IPS-NIHi7 (cell line): ENCODE measurements around the gene SND1.

ENCODE experiments used
- DNase-seq: peaks from one replicate; pipeline ENCODE4 v3.0.0; 2012; ENCODE audit warnings: mixed read lengths; ENCODE audit errors: extremely low spot score

Gene SND1

GRCh38 chr7:127730658-127731276 is 78.8 kb downstream of the SND1 start:
- no peak for DNase-seq

- no peak for DNase-seq
Observed at GRCh38 chr7:127731431-127732080, 79.6 kb downstream of the SND1 start.

GRCh38 chr7:127732306-127732705 is 80.3 kb downstream of the SND1 start:
- no peak for DNase-seq

- no peak for DNase-seq
Observed at GRCh38 chr7:127733986-127734385, 82.0 kb downstream of the SND1 start.

- no peak for DNase-seq
Observed at GRCh38 chr7:127736511-127736910, 84.5 kb downstream of the SND1 start.

GRCh38 chr7:127738859-127739258 is 86.9 kb downstream of the SND1 start:
- no peak for DNase-seq

DNA sequence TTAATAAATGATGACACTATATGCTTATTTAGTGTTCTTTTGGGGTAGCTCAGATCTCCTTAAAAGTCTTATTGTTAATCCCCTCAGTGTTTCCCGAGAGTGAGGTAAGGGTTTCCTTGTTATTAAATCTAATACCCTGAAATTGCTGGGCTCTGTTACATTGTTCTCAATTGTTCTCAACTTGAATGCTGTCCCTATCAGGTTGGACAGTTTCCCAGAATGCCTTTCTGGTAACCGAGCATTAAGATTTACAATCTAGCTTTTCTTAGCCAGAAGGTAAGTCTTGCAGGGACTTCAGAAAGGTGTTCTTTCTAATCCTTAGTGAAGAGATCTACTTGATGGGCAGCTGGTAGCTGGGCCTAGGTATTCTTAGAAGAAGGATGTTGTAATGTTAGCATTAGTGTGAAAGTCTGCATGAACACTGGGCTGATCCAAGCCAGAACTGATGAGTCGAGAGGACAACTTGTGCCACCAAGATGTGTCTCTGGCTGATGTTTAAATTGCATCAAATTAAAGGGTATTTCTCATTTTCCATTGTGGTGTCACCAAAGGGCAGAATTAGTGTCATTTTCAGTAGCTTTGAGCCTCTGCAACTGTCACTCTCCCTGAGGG is 89.9 kb downstream of the SND1 start:
- DNase-seq = no peak

DNA sequence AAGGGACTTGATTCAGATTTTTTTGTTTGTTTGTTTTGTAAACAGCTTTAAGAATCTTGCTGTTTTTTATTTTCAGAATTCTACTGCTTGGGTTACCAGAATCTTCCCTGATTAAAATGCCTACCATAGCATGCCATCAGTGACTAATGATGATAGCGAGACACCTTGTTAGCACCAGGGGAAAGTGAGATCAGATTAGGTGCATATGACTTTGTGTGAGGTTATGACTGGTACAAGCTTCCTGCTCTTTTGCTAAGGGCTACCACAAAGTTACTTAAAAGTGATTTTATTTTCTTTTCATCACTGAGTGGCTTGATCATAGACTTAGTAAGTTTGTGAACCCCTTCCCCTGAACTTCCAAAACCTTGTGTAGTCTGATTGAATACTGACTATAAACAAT is 93.5 kb downstream of the SND1 start:
- DNase-seq = no peak

DNA sequence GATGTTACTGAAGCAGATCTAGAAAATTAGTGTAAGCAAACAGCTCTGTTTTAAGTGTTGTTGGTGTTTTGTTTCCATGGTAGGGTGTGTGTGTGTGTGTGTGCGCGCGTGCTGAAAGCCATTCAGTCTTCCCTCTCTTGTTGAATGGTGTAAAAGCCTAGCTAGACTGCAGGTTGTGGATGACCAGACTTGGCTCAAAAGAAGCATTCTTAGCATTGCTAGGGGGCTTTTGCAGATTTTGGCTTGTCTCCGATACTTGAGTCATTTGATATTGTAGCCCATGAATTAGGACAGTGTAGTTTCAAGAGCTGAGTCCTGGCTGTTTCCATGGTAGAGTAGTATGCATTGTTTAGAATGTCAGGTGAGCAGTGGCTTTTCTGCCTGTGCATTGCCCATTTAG is 99.1 kb downstream of the SND1 start:
- no peak for DNase-seq

GRCh38 chr7:127751490-127752448 is 99.8 kb downstream of the SND1 start:
- no peak for DNase-seq

GRCh38 chr7:127752829-127753228 is 100.8 kb downstream of the SND1 start:
- DNase-seq = no peak

- DNase-seq = no peak
Observed at GRCh38 chr7:127754457-127754856, 102.5 kb downstream of the SND1 start.

DNA sequence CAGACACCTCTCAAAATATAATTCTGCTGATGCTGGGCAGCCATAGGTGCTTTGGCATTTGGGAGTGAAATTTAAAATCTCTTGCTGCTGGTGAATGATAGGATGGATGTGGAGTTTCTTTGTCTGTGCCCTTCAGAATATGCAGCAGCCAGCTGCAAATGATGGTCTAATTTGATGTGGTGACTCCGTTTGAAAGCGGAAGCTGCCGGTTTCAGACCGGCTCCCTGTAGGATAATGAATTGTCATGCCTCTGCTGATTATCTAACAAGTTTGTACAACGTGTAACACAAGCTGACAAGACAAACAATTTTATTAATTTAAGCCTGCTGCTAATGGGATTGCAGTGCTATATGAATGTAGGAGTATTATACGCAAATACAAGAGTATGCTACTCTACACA is 103.5 kb downstream of the SND1 start:
- DNase-seq = no peak

DNA sequence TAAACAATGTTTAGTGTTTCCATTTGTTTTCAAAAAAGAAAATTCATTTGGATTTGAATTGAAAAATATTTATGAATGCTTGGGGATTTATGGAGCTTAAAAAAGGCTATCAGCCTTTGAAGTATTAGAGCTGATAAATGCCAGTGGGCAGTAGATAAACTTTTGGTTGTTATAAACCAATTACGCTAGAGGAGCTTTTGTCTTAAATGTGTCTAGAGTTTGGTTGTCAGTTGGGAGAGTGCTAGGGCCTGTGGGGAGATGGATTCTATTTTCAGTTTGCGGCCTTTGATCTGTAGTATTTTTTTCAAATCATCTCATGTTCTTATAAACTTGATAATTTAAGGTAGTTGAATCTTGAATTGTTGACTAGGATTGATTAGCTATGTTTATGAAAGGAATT is 104.0 kb downstream of the SND1 start:
- DNase-seq = no peak

GRCh38 chr7:127758105-127758504 is 106.1 kb downstream of the SND1 start:
- no peak for DNase-seq

DNA sequence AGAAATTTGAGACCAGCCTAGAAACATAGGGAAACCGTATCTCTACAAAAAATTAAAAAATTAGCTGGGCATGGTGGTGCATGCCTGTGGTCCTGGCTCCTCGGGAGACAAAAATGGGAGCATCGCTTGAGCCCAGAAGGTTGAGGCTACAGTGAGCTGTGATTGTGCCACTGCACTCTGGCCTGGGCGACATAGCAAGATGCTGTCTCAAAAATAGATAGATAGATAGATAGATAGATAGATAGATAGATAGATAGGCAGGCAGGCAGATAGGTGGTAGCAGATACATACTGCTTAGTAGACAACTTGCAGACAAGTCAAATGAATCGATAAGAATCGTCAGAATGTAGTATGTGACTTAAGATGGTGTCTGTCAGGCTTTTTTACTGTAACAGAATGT is 106.9 kb downstream of the SND1 start:
- DNase-seq = no peak

- no peak for DNase-seq
Observed at GRCh38 chr7:127759945-127760421, 108.0 kb downstream of the SND1 start.

DNA sequence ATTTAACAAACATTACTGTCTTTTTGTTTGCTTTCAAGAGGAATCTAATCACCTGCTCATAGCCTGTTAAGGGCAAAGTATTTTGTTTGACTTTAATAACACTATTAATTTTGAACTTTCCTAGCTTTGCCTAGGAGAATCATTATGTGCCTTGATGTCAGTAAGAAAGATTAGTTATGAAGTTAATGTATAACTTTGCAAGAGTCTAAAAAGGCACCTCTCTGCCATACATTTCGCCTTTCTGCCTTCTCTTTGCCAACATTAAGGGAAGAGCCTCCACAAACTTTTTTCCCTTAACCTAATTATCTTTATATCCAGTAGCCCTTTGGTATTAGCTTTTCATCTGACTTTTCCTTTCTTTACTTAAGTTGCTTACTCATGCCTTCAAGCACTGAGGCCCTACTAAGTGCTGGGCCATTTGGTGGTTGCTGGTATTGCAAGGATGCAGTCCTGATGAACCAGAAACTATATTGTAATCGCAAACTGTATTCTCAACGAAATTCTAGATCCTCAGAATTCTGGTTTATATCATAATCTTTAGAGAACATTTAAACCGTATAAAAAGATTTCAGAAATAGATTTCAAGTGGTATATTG is 108.5 kb downstream of the SND1 start:
- no peak for DNase-seq

GRCh38 chr7:127761196-127761595 is 109.2 kb downstream of the SND1 start:
- DNase-seq = no peak

- DNase-seq = no peak
Observed at GRCh38 chr7:127764681-127765080, 112.7 kb downstream of the SND1 start.

GRCh38 chr7:127765150-127765549 is 113.2 kb downstream of the SND1 start:
- DNase-seq = no peak
